T-helper 2 cell treated with Interferon-gamma antibody and Interleukin-4, amounts not matched to agents 5 μg/mL and 100 μg/mL, for 36 hours (primary cell): ENCODE measurements around the gene PPM1N.
A peak's percentile ranks its signal among the peaks of the same experiment; 100 is the strongest.

Source experiments
- DNase-seq: peaks from one replicate; pipeline ENCODE4 v3.0.0; 2021; ENCODE audit warnings: low spot score
- H3K27ac Mint-ChIP-seq: one replicate; pipeline ENCODE4 v1.8.0; 2021; ENCODE audit warnings: mild to moderate bottlenecking, mixed read lengths
- H3K27me3 Mint-ChIP-seq: one replicate; pipeline ENCODE4 v1.8.0; 2021; ENCODE audit warnings: low read depth, mixed read lengths
- H3K36me3 Mint-ChIP-seq: one replicate; pipeline ENCODE4 v1.8.0; 2021; ENCODE audit warnings: low read depth, mixed read lengths
- H3K4me1 Mint-ChIP-seq: one replicate; pipeline ENCODE4 v1.8.0; 2021; ENCODE audit warnings: low read depth, mixed read lengths
- H3K4me3 Mint-ChIP-seq: one replicate; pipeline ENCODE4 v1.8.0; 2022; ENCODE audit warnings: mild to moderate bottlenecking, moderate library complexity, mixed read lengths
- H3K9me3 Mint-ChIP-seq: one replicate; pipeline ENCODE4 v1.8.0; 2021; ENCODE audit warnings: mixed read lengths

PPM1N gene

DNA sequence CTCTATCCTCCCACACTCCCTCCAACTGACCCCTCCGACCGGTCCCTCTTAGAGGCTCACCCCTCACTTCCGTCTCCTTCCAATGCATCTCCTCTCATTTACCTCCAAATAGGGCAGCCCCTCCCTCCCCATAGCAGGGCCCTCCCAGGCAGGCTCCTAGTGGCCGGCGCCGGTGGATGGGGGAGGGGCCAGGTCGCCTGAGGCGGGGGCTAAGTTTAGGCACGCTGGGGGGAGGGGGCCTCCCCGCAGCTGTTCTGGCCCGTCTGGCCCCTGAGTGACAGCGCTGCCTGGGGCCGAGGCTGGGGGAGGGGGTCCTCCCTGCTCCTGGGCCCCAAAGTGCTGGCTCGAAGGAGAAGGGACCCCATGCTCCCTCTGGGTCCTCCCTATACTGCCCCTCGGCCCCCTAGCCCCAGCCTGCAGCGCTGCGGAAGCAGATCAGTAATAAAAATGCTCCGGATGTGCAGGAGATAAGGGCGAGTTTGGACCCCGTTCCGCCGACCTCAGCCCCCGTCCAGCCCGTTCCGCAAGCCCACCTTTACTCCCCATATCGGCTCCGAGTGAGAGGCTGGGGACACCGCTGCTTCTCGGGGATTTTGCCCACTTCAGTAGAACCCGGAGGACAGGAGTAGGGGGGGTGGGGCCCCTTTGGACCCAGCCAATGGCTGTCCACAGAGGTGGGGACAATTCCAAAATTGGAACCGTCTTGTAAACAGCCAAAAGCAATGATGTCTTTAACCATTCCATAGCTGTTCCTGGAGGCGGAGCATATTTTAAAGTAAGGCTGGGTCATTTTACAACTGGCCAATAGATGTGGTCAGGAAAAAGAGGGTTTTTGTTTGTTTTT is 5.4 kb upstream of the PPM1N start:
- H3K4me3 Mint-ChIP-seq = peak overlapping the region; percentile 78
- no peaks in the 10 kb centered on the region for H3K36me3 Mint-ChIP-seq
- no peaks in the 10 kb centered on the region for H3K9me3 Mint-ChIP-seq
- DNase-seq = no peak
- H3K27ac Mint-ChIP-seq = no peak overlapping the region
- H3K27me3 Mint-ChIP-seq = peaks cover 19% of the 10 kb centered on the region
- peaks cover 17% of the 10 kb centered on the region for H3K4me1 Mint-ChIP-seq

- peaks cover under 1% of the 10 kb centered on the region for H3K36me3 Mint-ChIP-seq
Measured at GRCh38 chr19:45494261-45494916, 3.9 kb upstream of the PPM1N start.

DNA sequence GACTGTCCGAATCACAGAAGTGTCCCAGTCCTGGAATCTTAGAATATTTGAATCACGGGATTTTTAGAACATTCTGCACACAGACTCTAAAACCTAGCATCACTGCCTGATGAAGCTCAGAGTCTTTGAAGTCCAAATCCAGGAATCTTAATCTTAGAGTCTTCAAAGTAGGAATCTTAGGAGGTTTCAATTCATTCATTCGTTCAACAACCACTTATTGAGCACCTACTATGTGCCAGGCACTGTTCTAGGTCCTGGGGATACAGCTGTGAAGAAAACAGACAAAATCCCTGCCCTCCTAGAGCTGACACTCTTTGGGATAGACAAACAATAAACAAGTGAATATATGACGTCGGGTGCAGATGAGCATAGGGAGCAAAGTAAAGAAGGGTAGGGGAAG is 3.1 kb upstream of the PPM1N start:
- peaks cover 28% of the 10 kb centered on the region for H3K4me1 Mint-ChIP-seq
- H3K27ac Mint-ChIP-seq = no peak overlapping the region
- peaks cover 3% of the 10 kb centered on the region for H3K36me3 Mint-ChIP-seq
- no peaks in the 10 kb centered on the region for H3K9me3 Mint-ChIP-seq
- peaks cover 29% of the 10 kb centered on the region for H3K27me3 Mint-ChIP-seq
- H3K4me3 Mint-ChIP-seq = peak overlapping the region; percentile 48
- DNase-seq = no peak

More at GRCh38 chr19:45494261-45494916, 3.9 kb upstream of the PPM1N start:
- Mint-ChIP-seq H3K27ac (no peak overlapping the region), H3K9me3 (no peaks in the 10 kb centered on the region), H3K27me3 (peaks cover 27% of the 10 kb centered on the region), H3K4me3 (no peak overlapping the region), H3K4me1 (peaks cover 24% of the 10 kb centered on the region)
- DNase-seq = no peak

- peak overlapping the region; percentile 48 for H3K4me3 Mint-ChIP-seq
- H3K27ac Mint-ChIP-seq = no peak overlapping the region
- no peaks in the 10 kb centered on the region for H3K9me3 Mint-ChIP-seq
- peaks cover 6% of the 10 kb centered on the region for H3K36me3 Mint-ChIP-seq
- peaks cover 28% of the 10 kb centered on the region for H3K4me1 Mint-ChIP-seq
- peaks cover 29% of the 10 kb centered on the region for H3K27me3 Mint-ChIP-seq
- DNase-seq = peak; percentile 45
Measured at GRCh38 chr19:45496349-45496953, 1.8 kb upstream of the PPM1N start.

GRCh38 chr19:45497791-45498190 is 452 bp upstream of the PPM1N start:
- H3K27ac Mint-ChIP-seq = no peak overlapping the region
- H3K9me3 Mint-ChIP-seq = no peaks in the 10 kb centered on the region
- H3K4me1 Mint-ChIP-seq = peaks cover 26% of the 10 kb centered on the region
- H3K27me3 Mint-ChIP-seq = peaks cover 29% of the 10 kb centered on the region
- peaks cover 6% of the 10 kb centered on the region for H3K36me3 Mint-ChIP-seq
- peak overlapping the region; percentile 55 for H3K4me3 Mint-ChIP-seq
- no peak for DNase-seq

DNA sequence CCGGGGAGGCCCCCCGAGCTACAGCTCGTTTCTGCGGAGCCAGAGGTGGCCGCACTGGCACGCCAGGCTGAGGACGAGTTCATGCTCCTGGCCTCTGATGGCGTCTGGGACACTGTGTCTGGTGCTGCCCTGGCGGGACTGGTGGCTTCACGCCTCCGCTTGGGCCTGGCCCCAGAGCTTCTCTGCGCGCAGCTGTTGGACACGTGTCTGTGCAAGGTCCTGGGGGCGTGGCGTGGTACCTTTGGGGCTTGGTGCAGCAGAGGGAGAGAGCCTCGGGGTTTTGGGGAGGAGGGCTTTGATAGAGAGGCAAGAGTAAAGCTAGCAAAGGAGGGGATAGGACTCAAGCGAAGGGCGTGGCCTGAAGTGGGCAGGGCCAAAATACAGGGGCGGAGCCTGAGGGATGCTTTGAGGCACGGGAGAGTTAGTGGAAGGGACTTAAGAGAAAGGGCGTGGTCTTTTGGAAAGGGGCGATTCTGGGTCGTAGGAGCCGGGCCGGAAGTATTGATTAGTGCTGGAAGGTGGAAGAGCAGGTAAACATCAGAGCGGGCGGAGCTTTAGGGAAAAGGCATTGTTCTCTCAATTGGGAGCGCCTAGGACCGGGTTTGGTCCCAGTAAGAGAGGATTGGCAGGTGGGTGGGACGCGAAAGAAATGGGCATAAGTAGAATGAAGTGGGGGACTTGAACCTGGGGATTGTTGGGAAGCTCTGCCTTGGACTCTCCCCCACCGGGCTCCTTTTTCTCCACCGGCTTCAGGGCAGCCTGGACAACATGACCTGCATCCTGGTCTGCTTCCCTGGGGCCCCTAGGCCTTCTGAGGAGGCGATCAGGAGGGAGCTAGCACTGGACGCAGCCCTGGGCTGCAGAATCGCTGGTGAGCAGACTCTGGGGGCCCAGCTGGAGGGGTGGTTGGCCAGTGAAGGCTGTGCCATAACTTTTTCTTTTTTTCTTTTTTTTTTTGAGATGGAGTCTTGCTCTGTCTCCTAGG is 1.2 kb downstream of the PPM1N start:
- Mint-ChIP-seq H3K9me3 (no peaks in the 10 kb centered on the region), H3K4me3 (peak overlapping the region; percentile 47), H3K27me3 (peaks cover 29% of the 10 kb centered on the region), H3K4me1 (peaks cover 22% of the 10 kb centered on the region), H3K36me3 (peaks cover 6% of the 10 kb centered on the region), H3K27ac (peak overlapping the region; percentile 43)
- peak; percentile 64 for DNase-seq

- Mint-ChIP-seq H3K27me3 (peaks cover 18% of the 10 kb centered on the region), H3K4me3 (peak overlapping the region; percentile 27), H3K9me3 (no peaks in the 10 kb centered on the region), H3K27ac (no peak overlapping the region), H3K4me1 (peaks cover 26% of the 10 kb centered on the region), H3K36me3 (peaks cover 6% of the 10 kb centered on the region)
- no peak for DNase-seq
Measured at GRCh38 chr19:45500918-45501729, 2.9 kb downstream of the PPM1N start.

- no peaks in the 10 kb centered on the region for H3K9me3 Mint-ChIP-seq
- no peak for DNase-seq
- H3K4me3 Mint-ChIP-seq = no peak overlapping the region
- H3K4me1 Mint-ChIP-seq = peaks cover 29% of the 10 kb centered on the region
- no peak overlapping the region for H3K27ac Mint-ChIP-seq
- peaks cover 17% of the 10 kb centered on the region for H3K27me3 Mint-ChIP-seq
- H3K36me3 Mint-ChIP-seq = peaks cover 6% of the 10 kb centered on the region
Measured at GRCh38 chr19:45501730-45502014, 3.4 kb downstream of the PPM1N start.

GRCh38 chr19:45502111-45502510 is 3.9 kb downstream of the PPM1N start:
- H3K36me3 Mint-ChIP-seq = peaks cover 6% of the 10 kb centered on the region
- peaks cover 15% of the 10 kb centered on the region for H3K27me3 Mint-ChIP-seq
- no peak overlapping the region for H3K4me3 Mint-ChIP-seq
- H3K4me1 Mint-ChIP-seq = peaks cover 27% of the 10 kb centered on the region
- H3K27ac Mint-ChIP-seq = no peak overlapping the region
- H3K9me3 Mint-ChIP-seq = no peaks in the 10 kb centered on the region
- no peak for DNase-seq

GRCh38 chr19:45503909-45504308 is 5.7 kb downstream of the PPM1N start:
- Mint-ChIP-seq H3K36me3 (peaks cover 8% of the 10 kb centered on the region), H3K27me3 (peaks cover 5% of the 10 kb centered on the region), H3K4me3 (no peak overlapping the region), H3K9me3 (no peaks in the 10 kb centered on the region), H3K4me1 (peaks cover 16% of the 10 kb centered on the region), H3K27ac (no peak overlapping the region)
- no peak for DNase-seq

DNA sequence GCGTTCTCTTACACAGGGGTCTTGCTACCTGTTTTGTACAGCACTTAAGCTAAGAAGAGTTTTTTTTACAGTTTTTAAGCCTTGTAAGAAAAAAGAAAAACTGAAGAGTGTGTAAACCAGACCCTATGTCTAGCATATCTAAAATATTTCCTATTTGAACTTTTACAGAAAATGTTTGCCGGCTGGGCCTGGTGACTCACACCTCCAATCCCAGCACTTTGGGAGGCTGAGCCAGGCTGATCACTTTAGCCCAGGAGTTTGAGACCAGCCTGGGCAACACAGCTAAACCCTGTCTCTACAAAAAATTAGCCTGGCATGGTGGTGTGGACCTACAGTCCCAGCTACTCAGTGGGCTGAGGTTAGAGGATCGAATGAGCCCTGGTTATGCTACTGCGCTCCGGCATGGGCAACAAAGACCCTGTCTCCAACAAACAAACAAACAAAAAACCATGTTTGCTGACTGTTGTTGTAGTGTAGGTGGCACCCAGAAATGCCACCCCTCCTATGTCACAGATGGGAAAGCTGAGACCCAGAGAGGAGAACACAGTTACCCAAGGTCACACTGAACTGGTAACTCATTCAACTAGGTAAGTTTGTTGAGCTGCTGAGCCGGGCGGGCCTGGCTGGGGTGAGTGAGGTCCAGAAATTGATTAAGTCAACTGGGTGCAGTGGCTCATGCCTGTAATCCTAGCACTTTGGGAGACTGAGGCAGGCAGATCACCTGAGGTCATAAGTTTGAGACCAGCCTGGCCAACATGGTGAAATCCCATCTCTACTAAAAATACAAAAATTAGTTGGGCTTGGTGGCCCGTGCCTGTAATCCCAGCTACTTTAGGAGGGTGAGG is 7.1 kb downstream of the PPM1N start:
- Mint-ChIP-seq H3K36me3 (peaks cover 12% of the 10 kb centered on the region), H3K4me1 (peaks cover 17% of the 10 kb centered on the region), H3K4me3 (peak overlapping the region; percentile 80), H3K27me3 (no peaks in the 10 kb centered on the region), H3K27ac (peak overlapping the region; percentile 75), H3K9me3 (no peaks in the 10 kb centered on the region)
- DNase-seq = no peak

GRCh38 chr19:45505996-45506245 is 7.7 kb downstream of the PPM1N start:
- H3K27ac Mint-ChIP-seq = peak overlapping the region; percentile 75
- peak overlapping the region; percentile 80 for H3K4me3 Mint-ChIP-seq
- no peaks in the 10 kb centered on the region for H3K27me3 Mint-ChIP-seq
- H3K9me3 Mint-ChIP-seq = no peaks in the 10 kb centered on the region
- no peak for DNase-seq
- H3K36me3 Mint-ChIP-seq = peaks cover 14% of the 10 kb centered on the region
- peaks cover 18% of the 10 kb centered on the region for H3K4me1 Mint-ChIP-seq
